Naive thymus-derived CD4-positive, alpha-beta T cell (primary cell): Measurements from ENCODE around the gene STRAP. TPM values are rescaled to one million over a fixed set of nuclear protein-coding genes. Genes with fewer than 3 reads are reported as not detected.
A peak's percentile ranks its signal among the peaks of the same experiment; 100 is the strongest.

Source experiments
- ATAC-seq: fragments of 150-1000 bp; cut with Tn5 transposase; 2 replicates; pipeline ENCODE4 v1.10.0; 2021; ENCODE audit warnings: mild to moderate bottlenecking, moderate library complexity
- CTCF ChIA-PET: fragments of 350-600 bp; sonication (Branson Sonifier 250); formaldehyde crosslinking; loops from one replicate; lab custom pipeline; 2021; ENCODE audit warnings: antibody characterized with exemption; lab: Charles Lee
- POLR2A ChIA-PET: fragments of 350-600 bp; sonication (Branson Sonifier 250); formaldehyde crosslinking; loops from one replicate; lab custom pipeline; 2021; ENCODE audit warnings: antibody characterized with exemption, inconsistent platforms; lab: Charles Lee
- DNase-seq, 9 donors: peaks; one replicate each; pipeline versions ENCODE4 v3.0.0 to v3.0.0-alpha.2; 2020 to 2022; ENCODE audit warnings: mixed read lengths in 1 of 9
- H3K27ac ChIP-seq: one replicate; pipeline ENCODE4 v1.7.0; 2013; ENCODE audit warnings: mild to moderate bottlenecking, low read depth, low read length, moderate library complexity
- H3K27me3 ChIP-seq, 2 donors: one replicate each; pipeline ENCODE4 v1.7.0; 2013; ENCODE audit warnings: low read length in 2 of 2, mild to moderate bottlenecking in 2 of 2, moderate library complexity in 2 of 2; ENCODE audit not compliant: control insufficient read depth in 2 of 2, insufficient read depth in 2 of 2
- H3K36me3 ChIP-seq, 3 experiments: 1 replicate in 2 of 3; 2 replicates in 1 of 3; pipeline ENCODE4 v1.7.0; 2013; ENCODE audit warnings: low read length in 3 of 3, mild to moderate bottlenecking in 3 of 3, moderate library complexity in 1 of 3; ENCODE audit not compliant: insufficient read depth in 3 of 3, control insufficient read depth in 2 of 3
- H3K4me1 ChIP-seq, 2 donors: one replicate each; pipeline ENCODE4 v1.7.0; 2013; ENCODE audit warnings: low read length in 2 of 2, mild to moderate bottlenecking in 2 of 2, moderate library complexity in 1 of 2; ENCODE audit not compliant: control insufficient read depth in 2 of 2, insufficient read depth in 2 of 2
- H3K4me3 ChIP-seq: 2 replicates; pipeline ENCODE4 v1.7.0; 2013; ENCODE audit warnings: mild to moderate bottlenecking, low read length
- H3K9me3 ChIP-seq, 3 experiments: 1 replicate in 2 of 3; 2 replicates in 1 of 3; pipeline ENCODE4 v1.7.0; 2013; ENCODE audit warnings: low read length in 3 of 3; ENCODE audit not compliant: control insufficient read depth in 2 of 3
- H3K27ac Mint-ChIP-seq, 9 donors: one replicate each; pipeline ENCODE4 v1.8.0; 2020 to 2022; ENCODE audit warnings: mixed read lengths in 9 of 9, mild to moderate bottlenecking in 8 of 9, moderate library complexity in 5 of 9, inconsistent platforms in 2 of 9
- H3K27me3 Mint-ChIP-seq, 5 donors: one replicate each; pipeline ENCODE4 v1.8.0; 2021 to 2022; ENCODE audit warnings: mixed read lengths in 5 of 5, mild to moderate bottlenecking in 1 of 5
- H3K36me3 Mint-ChIP-seq, 5 donors: one replicate each; pipeline ENCODE4 v1.8.0; 2020 to 2022; ENCODE audit warnings: mixed read lengths in 5 of 5, mild to moderate bottlenecking in 3 of 5, inconsistent platforms in 1 of 5
- H3K4me1 Mint-ChIP-seq, 7 donors: one replicate each; pipeline ENCODE4 v1.8.0; 2020 to 2022; ENCODE audit warnings: mixed read lengths in 7 of 7, mild to moderate bottlenecking in 3 of 7, inconsistent platforms in 1 of 7
- H3K4me3 Mint-ChIP-seq, 10 donors: one replicate each; pipeline ENCODE4 v1.8.0; 2020 to 2022; ENCODE audit warnings: mild to moderate bottlenecking in 10 of 10, mixed read lengths in 10 of 10, moderate library complexity in 6 of 10, inconsistent platforms in 2 of 10
- H3K9me3 Mint-ChIP-seq, 11 donors: one replicate each; pipeline ENCODE4 v1.8.0; 2020 to 2022; ENCODE audit warnings: mixed read lengths in 11 of 11, mild to moderate bottlenecking in 4 of 11, inconsistent platforms in 1 of 11, moderate library complexity in 1 of 11
- intact Hi-C, 2 donors: fragments of 100-400 bp; cut with micrococcal nuclease; formaldehyde crosslinking; loops; one replicate each; pipeline ENCODE4 v1.15.1; 2023
- polyA plus RNA-seq, 2 donors: library from polyadenylated mRNA; unstranded; fragments of 300-500 nt; fragmentation: Illumina TruSeq; gene quantifications; one replicate each; pipeline ENCODE4 v1.2.3, GENCODE V29; 2021
- total RNA-seq, 6 experiments: library from RNA in 5 of 6; stranded (reverse) in 5 of 6; gene quantifications; 1 replicate in 5 of 6; 2 replicates in 1 of 6; pipeline ENCODE4 v1.2.3 and lab custom pipeline; 2021 to 2026

The STRAP gene
- total and polyA plus RNA-seq, 7 experiments from 2014 or later, result 42.2 to 119 (median 86.2) TPM

GRCh38 chr12:15932327-15932726 is 50.1 kb downstream of the STRAP start:
- intact Hi-C loops, result no loop called here
- Mint-ChIP-seq H3K27ac (no peak overlapping the region), H3K4me3 (no peak overlapping the region), H3K27me3 (no peaks in the 10 kb centered on the region), H3K36me3 (peaks cover 2 to 23% (median 12%) of the 10 kb centered on the region in 5 donors), H3K9me3 (peaks cover 0 to 12% (median 4%) of the 10 kb centered on the region in 11 donors), H3K4me1 (peaks cover 0 to 10% (median 5%) of the 10 kb centered on the region in 7 donors)
- no peaks in the 10 kb centered on the region for H3K4me1 ChIP-seq
- no peaks in the 10 kb centered on the region for H3K9me3 ChIP-seq
- H3K27me3 ChIP-seq, result no peaks in the 10 kb centered on the region
- H3K36me3 ChIP-seq, result no peaks in the 10 kb centered on the region
- ChIA-PET POLR2A (no interaction called here), CTCF (no interaction called here)
- DNase-seq (no peak), ATAC-seq (no peak)
- H3K4me3 ChIP-seq, result no peak overlapping the region
- no peak overlapping the region for H3K27ac ChIP-seq

- H3K27ac Mint-ChIP-seq, result no peak overlapping the region
- no peak overlapping the region for H3K4me3 ChIP-seq
- no peaks in the 10 kb centered on the region for H3K36me3 ChIP-seq
- H3K4me3 Mint-ChIP-seq, result no peak overlapping the region
- no peak overlapping the region for H3K27ac ChIP-seq
- POLR2A ChIA-PET, result no interaction called here
- peaks cover 0 to 17% (median 5%) of the 10 kb centered on the region in 11 donors for H3K9me3 Mint-ChIP-seq
- intact Hi-C loops, result no loop called here
- H3K36me3 Mint-ChIP-seq, result peaks cover 3 to 27% (median 19%) of the 10 kb centered on the region in 5 donors
- peaks cover 0 to 15% (median 10%) of the 10 kb centered on the region in 7 donors for H3K4me1 Mint-ChIP-seq
- no peaks in the 10 kb centered on the region for H3K9me3 ChIP-seq
- H3K27me3 Mint-ChIP-seq, result no peaks in the 10 kb centered on the region
- no peaks in the 10 kb centered on the region for H3K4me1 ChIP-seq
- ATAC-seq, result no peak
- no peak for DNase-seq
- H3K27me3 ChIP-seq, result no peaks in the 10 kb centered on the region
- CTCF ChIA-PET, result no interaction called here
Measured at GRCh38 chr12:15932971-15933370, 50.8 kb downstream of the STRAP start.

GRCh38 chr12:15933751-15934150 is 51.6 kb downstream of the STRAP start:
- H3K27me3 Mint-ChIP-seq, result no peaks in the 10 kb centered on the region
- H3K9me3 Mint-ChIP-seq, result peaks cover under 1 to 18% (median 5%) of the 10 kb centered on the region in 11 donors
- Histone ChIP-seq H3K4me3 (no peak overlapping the region), H3K9me3 (no peaks in the 10 kb centered on the region), H3K4me1 (no peaks in the 10 kb centered on the region), H3K27me3 (no peaks in the 10 kb centered on the region), H3K27ac (no peak overlapping the region), H3K36me3 (no peaks in the 10 kb centered on the region)
- no peak for DNase-seq
- no peak overlapping the region for H3K27ac Mint-ChIP-seq
- ChIA-PET POLR2A (no interaction called here), CTCF (no interaction called here)
- intact Hi-C loops, result no loop called here
- peaks cover 0 to 13% (median 10%) of the 10 kb centered on the region in 7 donors for H3K4me1 Mint-ChIP-seq
- ATAC-seq, result no peak
- peaks cover 4 to 29% (median 19%) of the 10 kb centered on the region in 5 donors for H3K36me3 Mint-ChIP-seq
- no peak overlapping the region for H3K4me3 Mint-ChIP-seq

GRCh38 chr12:15936751-15937150 is 54.6 kb downstream of the STRAP start:
- ATAC-seq (no peak), DNase-seq (no peak)
- ChIA-PET CTCF (no interaction called here), POLR2A (no interaction called here)
- intact Hi-C loops, result no loop called here
- no peaks in the 10 kb centered on the region for H3K27me3 Mint-ChIP-seq
- H3K36me3 ChIP-seq, result no peaks in the 10 kb centered on the region
- H3K27me3 ChIP-seq, result no peaks in the 10 kb centered on the region
- H3K36me3 Mint-ChIP-seq, result peaks cover 9 to 40% (median 31%) of the 10 kb centered on the region in 5 donors
- peaks cover 0 to 4% (median 0%) of the 10 kb centered on the region in 3 experiments for H3K9me3 ChIP-seq
- H3K4me1 Mint-ChIP-seq, result peaks cover 0 to 17% (median 10%) of the 10 kb centered on the region in 7 donors
- H3K27ac ChIP-seq, result no peak overlapping the region
- peaks cover 5 to 31% (median 15%) of the 10 kb centered on the region in 11 donors for H3K9me3 Mint-ChIP-seq
- no peak overlapping the region for H3K4me3 Mint-ChIP-seq
- H3K4me1 ChIP-seq, result no peaks in the 10 kb centered on the region
- no peak overlapping the region for H3K4me3 ChIP-seq
- no peak overlapping the region for H3K27ac Mint-ChIP-seq

GRCh38 chr12:15937902-15938301 is 55.7 kb downstream of the STRAP start:
- Histone ChIP-seq H3K9me3 (peaks cover 0 to 4% (median 0%) of the 10 kb centered on the region in 3 experiments), H3K27ac (no peak overlapping the region), H3K4me3 (no peak overlapping the region), H3K4me1 (no peaks in the 10 kb centered on the region), H3K27me3 (no peaks in the 10 kb centered on the region), H3K36me3 (no peaks in the 10 kb centered on the region)
- intact Hi-C loops, result no loop called here
- no peak overlapping the region for H3K27ac Mint-ChIP-seq
- POLR2A ChIA-PET, result no interaction called here
- H3K9me3 Mint-ChIP-seq, result peaks cover 5 to 37% (median 12%) of the 10 kb centered on the region in 11 donors
- no peaks in the 10 kb centered on the region for H3K27me3 Mint-ChIP-seq
- ATAC-seq (no peak), DNase-seq (no peak)
- no peak overlapping the region for H3K4me3 Mint-ChIP-seq
- H3K4me1 Mint-ChIP-seq, result peaks cover 0 to 20% (median 14%) of the 10 kb centered on the region in 7 donors
- CTCF ChIA-PET, result no interaction called here
- H3K36me3 Mint-ChIP-seq, result peaks cover 9 to 46% (median 39%) of the 10 kb centered on the region in 5 donors

GRCh38 chr12:15939111-15939510 is 56.9 kb downstream of the STRAP start:
- no peak overlapping the region for H3K4me3 Mint-ChIP-seq
- intact Hi-C loops, result no loop called here

GRCh38 chr12:15942475-15942874 is 60.3 kb downstream of the STRAP start:
- peaks cover 13 to 53% (median 45%) of the 10 kb centered on the region in 5 donors for H3K36me3 Mint-ChIP-seq
- intact Hi-C loops, result no loop called here
- Histone ChIP-seq H3K36me3 (no peaks in the 10 kb centered on the region), H3K4me3 (no peak overlapping the region), H3K9me3 (peaks cover 0 to 4% (median 0%) of the 10 kb centered on the region in 3 experiments), H3K27ac (no peak overlapping the region), H3K27me3 (no peaks in the 10 kb centered on the region), H3K4me1 (no peaks in the 10 kb centered on the region)
- no peak for DNase-seq
- ATAC-seq, result no peak
- peaks cover 10 to 60% (median 23%) of the 10 kb centered on the region in 11 donors for H3K9me3 Mint-ChIP-seq
- H3K27ac Mint-ChIP-seq, result no peak overlapping the region
- CTCF ChIA-PET, result no interaction called here
- H3K4me1 Mint-ChIP-seq, result peaks cover 0 to 27% (median 12%) of the 10 kb centered on the region in 7 donors
- H3K4me3 Mint-ChIP-seq, result no peak overlapping the region
- POLR2A ChIA-PET, result no interaction called here
- no peaks in the 10 kb centered on the region for H3K27me3 Mint-ChIP-seq

More at GRCh38 chr12:15939111-15939510, 56.9 kb downstream of the STRAP start:
- H3K27ac Mint-ChIP-seq, result peak overlapping the region in 1 of 9 donors; percentile 12
- no peak for DNase-seq
- H3K4me1 Mint-ChIP-seq, result peaks cover 0 to 20% (median 11%) of the 10 kb centered on the region in 7 donors
- no peaks in the 10 kb centered on the region for H3K36me3 ChIP-seq
- peaks cover 5 to 41% (median 11%) of the 10 kb centered on the region in 11 donors for H3K9me3 Mint-ChIP-seq
- H3K27me3 ChIP-seq, result no peaks in the 10 kb centered on the region
- no peaks in the 10 kb centered on the region for H3K4me1 ChIP-seq
- CTCF ChIA-PET, result no interaction called here
- H3K36me3 Mint-ChIP-seq, result peaks cover 12 to 44% (median 37%) of the 10 kb centered on the region in 5 donors
- no peaks in the 10 kb centered on the region for H3K27me3 Mint-ChIP-seq
- ATAC-seq, result no peak
- H3K4me3 ChIP-seq, result no peak overlapping the region
- no peak overlapping the region for H3K27ac ChIP-seq
- H3K9me3 ChIP-seq, result peaks cover 0 to 4% (median 0%) of the 10 kb centered on the region in 3 experiments
- POLR2A ChIA-PET, result no interaction called here
